ENCODE measurements around the gene LMTK3.

LMTK3 gene

DNA sequence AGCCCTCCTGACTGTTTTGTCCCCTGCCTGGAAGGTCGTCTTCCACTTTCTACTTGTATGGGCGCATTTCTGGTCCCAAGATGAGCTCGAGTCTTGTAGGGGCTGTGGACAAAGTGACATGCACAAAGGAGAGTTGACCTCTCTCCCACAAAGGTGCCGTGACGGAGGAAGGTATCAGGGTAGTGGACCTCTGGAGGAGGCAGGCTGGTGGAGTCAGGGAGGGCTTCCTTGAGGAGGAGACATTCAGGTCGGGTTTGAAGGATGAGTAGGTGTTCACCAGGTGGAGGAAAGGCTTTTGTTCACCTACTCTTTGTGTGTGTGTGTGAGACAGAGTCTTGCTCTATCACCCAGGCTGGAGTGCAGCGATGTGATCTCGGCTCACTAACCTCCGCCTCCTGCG is 40.8 kb downstream of the LMTK3 start:
- H3K9ac ChIP-seq (ENCODE audit: low read depth in 1 of 2, low read length in 2 of 2), result no peak overlapping the region
- no peak overlapping the region for H3K4me3 ChIP-seq (ENCODE audit: low read depth in 1 of 2, low read length in 2 of 2)
- peaks cover 7 to 19% of the 10 kb centered on the region in 2 donors for H3K4me1 ChIP-seq (ENCODE audit: control insufficient read depth in 1 of 2, insufficient read depth in 2 of 2, low read length in 2 of 2)
- no peaks in the 10 kb centered on the region for H3K9me3 ChIP-seq (ENCODE audit: control insufficient read depth in 1 of 2, low read length in 2 of 2)
- no peak overlapping the region for H3K27ac ChIP-seq (ENCODE audit: low read depth, low read length)
- no peaks in the 10 kb centered on the region for H3K27me3 ChIP-seq (ENCODE audit: control insufficient read depth in 1 of 2, insufficient read depth in 2 of 2, low read length in 2 of 2)
- H3K36me3 ChIP-seq (ENCODE audit: control insufficient read depth in 1 of 2, insufficient read depth in 2 of 2, low read length in 2 of 2), result peaks cover 36 to 57% of the 10 kb centered on the region in 2 donors

DNA sequence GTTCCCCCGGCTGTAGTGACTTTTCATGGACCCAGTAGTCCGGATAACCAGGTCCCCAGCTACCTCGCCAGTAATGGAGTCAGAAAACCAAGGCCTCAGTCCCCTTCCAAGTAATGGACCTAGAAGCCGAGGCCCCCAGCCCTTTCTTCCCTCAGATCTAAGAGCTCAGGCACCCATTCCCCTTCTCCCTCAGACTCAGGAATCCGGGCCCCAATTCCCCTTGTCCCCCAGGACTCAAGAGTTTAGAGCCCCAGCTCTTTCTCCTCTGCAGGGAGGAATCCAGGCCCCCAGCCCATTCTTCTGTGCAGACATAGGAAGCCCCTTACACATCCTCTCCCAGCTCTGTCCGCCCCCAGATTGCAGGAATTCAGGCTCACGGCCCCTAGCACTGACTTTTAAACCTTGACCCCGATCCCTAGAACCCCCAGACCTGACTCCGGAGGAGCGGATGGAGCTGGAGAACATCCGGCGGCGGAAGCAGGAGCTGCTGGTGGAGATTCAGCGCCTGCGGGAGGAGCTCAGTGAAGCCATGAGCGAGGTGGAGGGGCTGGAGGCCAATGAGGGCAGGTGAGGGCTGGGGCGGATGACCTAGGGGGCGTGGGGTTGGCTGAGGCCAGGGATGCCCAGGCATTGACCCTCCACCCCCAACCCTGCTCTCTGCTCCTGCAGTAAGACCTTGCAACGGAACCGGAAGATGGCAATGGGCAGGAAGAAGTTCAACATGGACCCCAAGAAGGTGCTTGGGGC is 41.5 kb downstream of the LMTK3 start:
- H3K27me3 ChIP-seq (ENCODE audit: control insufficient read depth in 1 of 2, insufficient read depth in 2 of 2, low read length in 2 of 2), result no peaks in the 10 kb centered on the region
- H3K36me3 ChIP-seq (ENCODE audit: control insufficient read depth in 1 of 2, insufficient read depth in 2 of 2, low read length in 2 of 2), result peaks cover 29 to 50% of the 10 kb centered on the region in 2 donors
- H3K9me3 ChIP-seq (ENCODE audit: control insufficient read depth in 1 of 2, low read length in 2 of 2), result no peaks in the 10 kb centered on the region
- peaks cover 7 to 19% of the 10 kb centered on the region in 2 donors for H3K4me1 ChIP-seq (ENCODE audit: control insufficient read depth in 1 of 2, insufficient read depth in 2 of 2, low read length in 2 of 2)
- peak overlapping the region; percentile 54 to 90 for H3K9ac ChIP-seq (ENCODE audit: low read depth in 1 of 2, low read length in 2 of 2)
- peak overlapping the region; percentile 96 for H3K27ac ChIP-seq (ENCODE audit: low read depth, low read length)
- peak overlapping the region; percentile 74 to 87 for H3K4me3 ChIP-seq (ENCODE audit: low read depth in 1 of 2, low read length in 2 of 2)

DNA sequence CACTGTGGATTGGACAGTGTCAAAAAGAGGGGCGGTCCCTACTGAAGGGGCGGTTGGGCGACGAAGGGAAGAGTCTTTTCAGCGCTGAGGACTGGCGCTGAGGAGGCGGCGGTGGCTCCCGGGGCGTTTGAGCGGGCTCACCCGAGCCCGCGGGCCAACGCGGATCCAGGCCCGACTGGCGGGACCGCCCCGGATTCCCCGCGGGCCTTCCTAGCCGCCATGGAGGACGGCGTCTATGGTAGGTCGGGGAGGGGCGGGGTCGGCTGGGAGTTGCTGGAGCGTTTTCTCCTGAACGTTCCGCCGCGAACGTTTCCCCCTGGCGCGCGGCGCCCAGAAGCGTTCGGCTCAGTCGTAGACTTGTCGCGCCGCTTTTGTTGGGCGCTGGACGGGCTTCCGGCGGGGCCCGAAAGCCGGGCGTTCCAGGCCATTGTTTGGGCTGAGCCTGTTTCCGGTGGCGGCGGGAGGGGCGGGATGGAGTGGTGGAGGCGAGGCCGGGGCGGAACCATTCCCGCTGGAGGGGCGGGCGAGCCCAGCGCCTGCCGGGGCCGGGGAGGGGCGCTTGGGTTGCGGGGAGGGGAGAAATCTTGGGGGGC is 42.2 kb downstream of the LMTK3 start, which contains the start of gene CYTH2:
Gene CYTH2 (plus strand): TSS at position 81 of the 593 bp plus-strand sequence. CDS start 139 bp downstream, at position 220.
- Histone ChIP-seq H3K27me3 (ENCODE audit: control insufficient read depth in 1 of 2, insufficient read depth in 2 of 2, low read length in 2 of 2) (no peaks in the 10 kb centered on the region), H3K4me1 (ENCODE audit: control insufficient read depth in 1 of 2, insufficient read depth in 2 of 2, low read length in 2 of 2) (peaks cover 7 to 19% of the 10 kb centered on the region in 2 donors), H3K27ac (ENCODE audit: low read depth, low read length) (peak within 1 kb of the TSS; percentile 96), H3K9ac (ENCODE audit: low read depth in 1 of 2, low read length in 2 of 2) (peak within 1 kb of the TSS; percentile 76 to 90), H3K9me3 (ENCODE audit: control insufficient read depth in 1 of 2, low read length in 2 of 2) (no peaks in the 10 kb centered on the region), H3K36me3 (ENCODE audit: control insufficient read depth in 1 of 2, insufficient read depth in 2 of 2, low read length in 2 of 2) (peaks cover 24 to 43% of the 10 kb centered on the region in 2 donors), H3K4me3 (ENCODE audit: low read depth in 1 of 2, low read length in 2 of 2) (peak within 1 kb of the TSS; percentile 74 to 87)

DNA sequence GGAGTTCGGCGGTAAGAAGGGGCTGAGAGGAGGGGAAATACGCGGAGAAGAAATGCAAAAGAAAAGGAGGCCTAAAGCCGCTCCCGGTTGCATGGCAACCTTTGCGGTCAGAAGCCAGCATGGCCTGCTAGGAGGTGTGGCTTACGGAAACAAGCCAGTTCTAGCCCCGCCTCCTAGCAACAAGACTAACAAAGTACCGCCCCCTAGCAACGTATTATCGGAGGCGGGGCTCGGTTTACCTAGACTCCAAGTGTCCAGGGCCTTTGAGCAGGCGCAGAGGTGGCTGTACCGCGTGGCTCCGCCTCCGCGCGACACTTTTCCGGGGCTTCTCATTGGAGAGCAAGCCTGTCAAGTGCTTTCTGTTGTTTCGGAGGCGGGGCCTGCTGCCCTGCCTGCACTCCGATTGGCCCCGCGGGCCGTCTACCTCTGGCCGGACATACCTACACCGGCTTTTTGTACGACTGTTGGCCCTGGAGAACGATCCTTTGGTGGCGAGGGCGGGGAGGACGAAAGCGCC is 42.8 kb downstream of the LMTK3 start:
- Histone ChIP-seq H3K36me3 (ENCODE audit: control insufficient read depth in 1 of 2, insufficient read depth in 2 of 2, low read length in 2 of 2) (peaks cover 23 to 37% of the 10 kb centered on the region in 2 donors), H3K27ac (ENCODE audit: low read depth, low read length) (peak overlapping the region; percentile 96), H3K9ac (ENCODE audit: low read depth in 1 of 2, low read length in 2 of 2) (peak overlapping the region; percentile 76 to 90), H3K9me3 (ENCODE audit: control insufficient read depth in 1 of 2, low read length in 2 of 2) (no peaks in the 10 kb centered on the region), H3K4me3 (ENCODE audit: low read depth in 1 of 2, low read length in 2 of 2) (peak overlapping the region; percentile 74 to 87), H3K27me3 (ENCODE audit: control insufficient read depth in 1 of 2, insufficient read depth in 2 of 2, low read length in 2 of 2) (no peaks in the 10 kb centered on the region), H3K4me1 (ENCODE audit: control insufficient read depth in 1 of 2, insufficient read depth in 2 of 2, low read length in 2 of 2) (peaks cover 7 to 19% of the 10 kb centered on the region in 2 donors)

DNA sequence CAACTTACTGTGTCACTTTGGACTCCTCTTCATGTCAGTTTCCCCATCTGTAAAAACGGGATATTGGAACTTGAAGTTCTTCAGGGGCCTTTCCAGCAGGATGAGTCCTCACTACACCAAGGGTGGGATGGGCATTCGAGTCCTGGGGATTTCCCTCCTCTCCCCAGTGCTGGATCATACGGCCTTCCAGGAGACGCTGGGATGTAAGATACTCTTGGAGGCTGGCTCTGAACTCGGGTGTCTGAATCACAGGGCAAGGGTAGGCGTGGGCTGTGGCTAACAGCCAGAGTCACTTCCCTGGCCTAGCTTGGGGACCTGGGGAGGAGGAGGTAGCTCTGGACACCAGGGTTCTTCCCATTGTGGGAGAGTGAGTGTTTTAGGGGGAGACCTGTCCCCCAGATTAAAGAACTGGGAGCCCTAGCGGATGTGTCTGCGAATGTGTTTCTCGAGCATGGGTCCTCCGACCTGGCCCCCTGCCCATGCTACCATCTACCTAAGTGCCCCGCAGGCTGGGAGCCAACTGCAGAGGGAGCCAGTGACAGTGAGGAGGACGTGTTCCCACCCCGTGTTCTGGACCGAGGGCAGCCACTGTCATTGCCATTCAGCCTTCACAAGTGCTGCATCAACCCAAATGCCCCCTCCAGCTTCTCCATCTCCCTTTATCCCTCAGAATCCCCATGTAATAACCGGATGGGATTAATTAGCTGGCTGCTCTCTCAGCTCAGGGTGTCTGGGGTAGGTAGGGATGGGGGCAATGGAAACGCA is 44.9 kb downstream of the LMTK3 start:
- Histone ChIP-seq H3K36me3 (ENCODE audit: control insufficient read depth in 1 of 2, insufficient read depth in 2 of 2, low read length in 2 of 2) (peaks cover 11 to 16% of the 10 kb centered on the region in 2 donors), H3K9ac (ENCODE audit: low read depth in 1 of 2, low read length in 2 of 2) (no peak overlapping the region), H3K27ac (ENCODE audit: low read depth, low read length) (no peak overlapping the region)

DNA sequence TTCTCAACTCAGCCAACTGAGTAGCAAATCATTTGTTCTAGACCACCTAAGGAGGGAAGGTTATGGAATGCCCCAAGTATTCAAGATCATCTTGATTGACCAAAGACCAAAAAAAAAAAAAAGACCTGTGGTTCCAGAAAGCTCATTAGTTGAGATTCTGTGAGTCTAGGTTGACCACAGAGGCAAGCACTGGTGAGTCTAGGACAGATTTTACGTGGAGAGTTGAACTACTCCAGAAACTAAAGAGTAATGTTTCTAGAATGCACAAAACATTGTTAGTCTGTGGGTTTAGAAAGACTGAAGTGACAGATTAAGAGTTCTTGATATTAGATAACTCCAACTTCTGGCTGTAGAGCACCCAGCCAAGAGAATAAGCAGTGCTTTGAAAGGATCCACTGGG is 46.4 kb downstream of the LMTK3 start:
- no peaks in the 10 kb centered on the region for H3K9me3 ChIP-seq (ENCODE audit: control insufficient read depth in 1 of 2, low read length in 2 of 2)
- peaks cover 4 to 11% of the 10 kb centered on the region in 2 donors for H3K4me1 ChIP-seq (ENCODE audit: control insufficient read depth in 1 of 2, insufficient read depth in 2 of 2, low read length in 2 of 2)
- H3K27ac ChIP-seq (ENCODE audit: low read depth, low read length), result no peak overlapping the region
- no peak overlapping the region for H3K4me3 ChIP-seq (ENCODE audit: low read depth in 1 of 2, low read length in 2 of 2)
- no peaks in the 10 kb centered on the region for H3K27me3 ChIP-seq (ENCODE audit: control insufficient read depth in 1 of 2, insufficient read depth in 2 of 2, low read length in 2 of 2)
- peaks cover 0 to under 1% of the 10 kb centered on the region in 2 donors for H3K36me3 ChIP-seq (ENCODE audit: control insufficient read depth in 1 of 2, insufficient read depth in 2 of 2, low read length in 2 of 2)
- H3K9ac ChIP-seq (ENCODE audit: low read depth in 1 of 2, low read length in 2 of 2), result no peak overlapping the region

More for the DNA sequence above, 44.9 kb downstream of the LMTK3 start:
- Histone ChIP-seq H3K27me3 (ENCODE audit: control insufficient read depth in 1 of 2, insufficient read depth in 2 of 2, low read length in 2 of 2) (no peaks in the 10 kb centered on the region), H3K4me3 (ENCODE audit: low read depth in 1 of 2, low read length in 2 of 2) (no peak overlapping the region), H3K4me1 (ENCODE audit: control insufficient read depth in 1 of 2, insufficient read depth in 2 of 2, low read length in 2 of 2) (peaks cover 7 to 19% of the 10 kb centered on the region in 2 donors), H3K9me3 (ENCODE audit: control insufficient read depth in 1 of 2, low read length in 2 of 2) (no peaks in the 10 kb centered on the region)

DNA sequence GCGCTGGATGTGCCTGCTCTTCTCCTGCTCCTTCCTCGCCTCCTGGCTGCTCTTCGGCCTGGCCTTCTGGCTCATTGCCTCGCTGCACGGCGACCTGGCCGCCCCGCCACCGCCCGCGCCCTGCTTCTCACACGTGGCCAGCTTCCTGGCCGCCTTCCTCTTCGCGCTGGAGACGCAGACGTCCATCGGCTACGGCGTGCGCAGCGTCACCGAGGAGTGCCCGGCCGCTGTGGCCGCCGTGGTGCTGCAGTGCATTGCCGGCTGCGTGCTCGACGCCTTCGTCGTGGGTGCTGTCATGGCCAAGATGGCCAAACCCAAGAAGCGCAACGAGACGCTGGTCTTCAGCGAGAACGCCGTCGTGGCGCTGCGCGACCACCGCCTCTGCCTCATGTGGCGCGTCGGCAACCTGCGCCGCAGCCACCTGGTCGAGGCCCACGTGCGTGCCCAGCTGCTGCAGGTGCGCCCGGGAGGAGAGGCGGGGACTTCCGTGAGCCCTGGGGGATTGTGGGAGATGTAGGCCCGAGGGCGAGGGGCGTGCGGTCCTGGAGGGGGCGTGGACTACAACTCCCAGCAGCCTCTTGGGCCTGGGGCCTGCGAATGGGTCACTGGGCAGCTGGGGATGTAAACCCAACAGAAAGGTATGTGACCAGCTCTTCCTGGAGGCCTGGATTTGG is 49.5 kb downstream of the LMTK3 start:
- H3K36me3 ChIP-seq (ENCODE audit: control insufficient read depth in 1 of 2, insufficient read depth in 2 of 2, low read length in 2 of 2), result peaks cover 0 to under 1% of the 10 kb centered on the region in 2 donors
- no peaks in the 10 kb centered on the region for H3K4me1 ChIP-seq (ENCODE audit: control insufficient read depth in 1 of 2, insufficient read depth in 2 of 2, low read length in 2 of 2)
- H3K9me3 ChIP-seq (ENCODE audit: control insufficient read depth in 1 of 2, low read length in 2 of 2), result no peaks in the 10 kb centered on the region
- H3K4me3 ChIP-seq (ENCODE audit: low read depth in 1 of 2, low read length in 2 of 2), result no peak overlapping the region
- H3K27ac ChIP-seq (ENCODE audit: low read depth, low read length), result no peak overlapping the region
- no peak overlapping the region for H3K9ac ChIP-seq (ENCODE audit: low read depth in 1 of 2, low read length in 2 of 2)
- H3K27me3 ChIP-seq (ENCODE audit: control insufficient read depth in 1 of 2, insufficient read depth in 2 of 2, low read length in 2 of 2), result no peaks in the 10 kb centered on the region

DNA sequence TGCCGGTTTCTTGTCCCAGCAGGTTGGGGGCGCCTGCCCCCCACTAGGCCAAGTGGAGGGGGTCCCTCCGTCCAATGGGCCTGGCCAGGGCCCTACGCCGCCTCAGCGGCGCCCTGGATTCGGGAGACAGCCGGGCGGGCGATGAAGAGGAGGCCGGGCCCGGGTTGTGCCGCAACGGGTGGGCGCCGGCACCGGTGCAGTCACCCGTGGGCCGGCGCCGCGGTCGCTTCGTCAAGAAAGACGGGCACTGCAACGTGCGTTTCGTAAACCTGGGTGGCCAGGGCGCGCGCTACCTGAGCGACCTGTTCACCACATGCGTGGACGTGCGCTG is 50.0 kb downstream of the LMTK3 start:
- Histone ChIP-seq H3K36me3 (ENCODE audit: control insufficient read depth in 1 of 2, insufficient read depth in 2 of 2, low read length in 2 of 2) (peaks cover 0 to 3% of the 10 kb centered on the region in 2 donors), H3K9me3 (ENCODE audit: control insufficient read depth in 1 of 2, low read length in 2 of 2) (no peaks in the 10 kb centered on the region), H3K4me1 (ENCODE audit: control insufficient read depth in 1 of 2, insufficient read depth in 2 of 2, low read length in 2 of 2) (no peaks in the 10 kb centered on the region), H3K27me3 (ENCODE audit: control insufficient read depth in 1 of 2, insufficient read depth in 2 of 2, low read length in 2 of 2) (no peaks in the 10 kb centered on the region), H3K4me3 (ENCODE audit: low read depth in 1 of 2, low read length in 2 of 2) (no peak overlapping the region), H3K9ac (ENCODE audit: low read depth in 1 of 2, low read length in 2 of 2) (no peak overlapping the region), H3K27ac (ENCODE audit: low read depth, low read length) (no peak overlapping the region)

DNA sequence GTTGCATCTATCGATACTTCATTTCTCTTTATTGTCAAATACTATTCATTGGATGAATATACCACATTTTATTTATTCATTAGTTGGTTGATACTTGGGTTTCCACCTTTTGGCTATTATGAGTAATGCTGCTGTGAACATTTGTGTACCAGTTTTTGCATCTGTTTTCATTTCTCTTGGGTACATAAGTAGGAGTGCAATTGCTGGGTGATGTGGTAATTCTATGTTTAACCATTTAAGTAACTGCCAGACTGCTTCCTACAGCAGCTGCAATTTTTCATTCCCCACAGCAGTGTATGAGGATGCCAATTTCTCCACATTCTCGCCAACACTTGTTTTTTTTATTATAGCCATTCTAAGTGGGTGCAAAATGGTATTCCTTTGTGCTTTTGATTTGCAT is 53.6 kb downstream of the LMTK3 start:
- H3K27me3 ChIP-seq (ENCODE audit: control insufficient read depth in 1 of 2, insufficient read depth in 2 of 2, low read length in 2 of 2), result no peaks in the 10 kb centered on the region

More for the DNA sequence above, 53.6 kb downstream of the LMTK3 start:
- Histone ChIP-seq H3K9me3 (ENCODE audit: control insufficient read depth in 1 of 2, low read length in 2 of 2) (no peaks in the 10 kb centered on the region), H3K27ac (ENCODE audit: low read depth, low read length) (no peak overlapping the region), H3K4me3 (ENCODE audit: low read depth in 1 of 2, low read length in 2 of 2) (no peak overlapping the region), H3K9ac (ENCODE audit: low read depth in 1 of 2, low read length in 2 of 2) (no peak overlapping the region), H3K36me3 (ENCODE audit: control insufficient read depth in 1 of 2, insufficient read depth in 2 of 2, low read length in 2 of 2) (peaks cover 10 to 28% of the 10 kb centered on the region in 2 donors), H3K4me1 (ENCODE audit: control insufficient read depth in 1 of 2, insufficient read depth in 2 of 2, low read length in 2 of 2) (no peaks in the 10 kb centered on the region)

Measured in duodenal mucosa (tissue), 2 donors.